ENCODE results near the gene MBD3L2.

GRCh38 chr19:7076151-7076550, 27.0 kb downstream of the MBD3L2 start:
- no peak for TF ChIP-seq EZH2 (IDR thresholded peaks at IDR 0.05; ENCODE audit: low read length, unreplicated experiment)
- TF ChIP-seq CTCF (conservative IDR thresholded peaks at IDR 0.05; ENCODE audit: low read depth, low read length), result no peak
- TF ChIP-seq EZH2phosphoT487 (IDR thresholded peaks at IDR 0.05; ENCODE audit: borderline replicate concordance, low read length), result no peak

Measured in PC-3 (cell line).